ENCODE measurements around the gene NUB1.

NUB1 gene

GRCh38 chr7:151314401-151314800 lies 27.2 kb upstream of the NUB1 start:
- H3K27ac ChIP-seq (ENCODE audit: low read length) = no peak overlapping the region

GRCh38 chr7:151315038-151315655 lies 26.5 kb upstream of the NUB1 start:
- Histone ChIP-seq H3K9ac (ENCODE audit: low read depth, low read length) (no peak overlapping the region), H3K27me3 (ENCODE audit: insufficient read depth, low read length, poor library complexity) (no peaks in the 10 kb centered on the region), H2AFZ (ENCODE audit: low read depth, low read length) (peak overlapping the region; percentile 32; the same call in 1 of the 2 replicates), H3K27ac (ENCODE audit: low read length) (no peak overlapping the region), H4K20me1 (ENCODE audit: insufficient read depth, low read length) (no peaks in the 10 kb centered on the region), H3K79me2 (ENCODE audit: insufficient read depth, low read length) (no peaks in the 10 kb centered on the region), H3K4me1 (ENCODE audit: insufficient read depth, low read length) (peaks cover 6% of the 10 kb centered on the region), H3K4me2 (ENCODE audit: insufficient read depth, low read length) (peak overlapping the region; percentile 57), H3K9me3 (ENCODE audit: insufficient read depth, low read length, severe bottlenecking) (peaks cover 12% of the 10 kb centered on the region), H3K36me3 (ENCODE audit: insufficient read depth, low read length) (no peaks in the 10 kb centered on the region), H3K4me3 (ENCODE audit: low read depth in 1 of 2, low read length in 2 of 2) (peak overlapping the region in 1 of 2 experiments; percentile 21; a peak in 1 of 4 replicates)
- ATAC-seq (ENCODE audit: insufficient read depth, low read depth) (peak; percentile 94), DNase-seq (peak; percentile 81)
- no peak for TF ChIP-seq EZH2 (IDR thresholded peaks at IDR 0.05; ENCODE audit: borderline replicate concordance, low read depth, low read length, severe bottlenecking)
- peak; percentile 85 for TF ChIP-seq CTCF (IDR thresholded peaks at IDR 0.05; ENCODE audit: borderline replicate concordance, extremely low read depth, low read length, poor library complexity, severe bottlenecking)

More at GRCh38 chr7:151314401-151314800, 27.2 kb upstream of the NUB1 start:
- Histone ChIP-seq H3K79me2 (ENCODE audit: insufficient read depth, low read length) (no peaks in the 10 kb centered on the region), H3K9ac (ENCODE audit: low read depth, low read length) (no peak overlapping the region), H3K27me3 (ENCODE audit: insufficient read depth, low read length, poor library complexity) (peaks cover under 1% of the 10 kb centered on the region), H3K36me3 (ENCODE audit: insufficient read depth, low read length) (no peaks in the 10 kb centered on the region), H2AFZ (ENCODE audit: low read depth, low read length) (no peak overlapping the region), H3K4me2 (ENCODE audit: insufficient read depth, low read length) (peak overlapping the region; percentile 57; the same call in 1 of the 2 replicates), H3K9me3 (ENCODE audit: insufficient read depth, low read length, severe bottlenecking) (peaks cover 6% of the 10 kb centered on the region), H4K20me1 (ENCODE audit: insufficient read depth, low read length) (no peaks in the 10 kb centered on the region), H3K4me3 (ENCODE audit: low read depth in 1 of 2, low read length in 2 of 2) (no peak overlapping the region), H3K4me1 (ENCODE audit: insufficient read depth, low read length) (peaks cover 6% of the 10 kb centered on the region)
- TF ChIP-seq EZH2 (IDR thresholded peaks at IDR 0.05; ENCODE audit: borderline replicate concordance, low read depth, low read length, severe bottlenecking) = no peak
- no peak for TF ChIP-seq CTCF (IDR thresholded peaks at IDR 0.05; ENCODE audit: borderline replicate concordance, extremely low read depth, low read length, poor library complexity, severe bottlenecking)
- ATAC-seq (ENCODE audit: insufficient read depth, low read depth) (no peak), DNase-seq (no peak)

- H2AFZ ChIP-seq (ENCODE audit: low read depth, low read length) = no peak overlapping the region; the same call in 1 of the 2 replicates
- no peaks in the 10 kb centered on the region for H3K36me3 ChIP-seq (ENCODE audit: insufficient read depth, low read length)
- DNase-seq = no peak
- H3K27me3 ChIP-seq (ENCODE audit: insufficient read depth, low read length, poor library complexity) = no peaks in the 10 kb centered on the region
- H3K27ac ChIP-seq (ENCODE audit: low read length) = no peak overlapping the region
- no peaks in the 10 kb centered on the region for H4K20me1 ChIP-seq (ENCODE audit: insufficient read depth, low read length)
- H3K4me1 ChIP-seq (ENCODE audit: insufficient read depth, low read length) = peaks cover 6% of the 10 kb centered on the region
- H3K4me2 ChIP-seq (ENCODE audit: insufficient read depth, low read length) = no peak overlapping the region
- H3K79me2 ChIP-seq (ENCODE audit: insufficient read depth, low read length) = no peaks in the 10 kb centered on the region
- TF ChIP-seq CTCF (IDR thresholded peaks at IDR 0.05; ENCODE audit: borderline replicate concordance, extremely low read depth, low read length, poor library complexity, severe bottlenecking) = no peak
- no peak for TF ChIP-seq EZH2 (IDR thresholded peaks at IDR 0.05; ENCODE audit: borderline replicate concordance, low read depth, low read length, severe bottlenecking)
- peaks cover 26% of the 10 kb centered on the region for H3K9me3 ChIP-seq (ENCODE audit: insufficient read depth, low read length, severe bottlenecking)
- H3K9ac ChIP-seq (ENCODE audit: low read depth, low read length) = no peak overlapping the region
- H3K4me3 ChIP-seq (ENCODE audit: low read depth in 1 of 2, low read length in 2 of 2) = no peak overlapping the region
- no peak for ATAC-seq (ENCODE audit: insufficient read depth, low read depth)
Observed at GRCh38 chr7:151316896-151317295, 24.7 kb upstream of the NUB1 start.
